H1 (cell line): Measurements from ENCODE around the gene CDC5L. TPM values are rescaled to one million over a fixed set of nuclear protein-coding genes. Genes with fewer than 3 reads are reported as not detected.

Experiments used
- CTCF ChIA-PET: fragments of 300-600 bp; sonication (Branson Sonifier 250); formaldehyde crosslinking; loops from one replicate; lab custom pipeline; 2021; ENCODE audit not compliant: partially characterized antibody; lab: Charles Lee
- POLR2A ChIA-PET: fragments of 300-600 bp; sonication (Branson Sonifier 250); formaldehyde crosslinking; loops from one replicate; lab custom pipeline; 2021; ENCODE audit warnings: inconsistent platforms; ENCODE audit not compliant: partially characterized antibody; lab: Charles Lee
- DNase-seq, 2 experiments: peaks; one replicate each; pipeline versions ENCODE4 v3.0.0 to v3.0.0-alpha.2; 2010 to 2022; ENCODE audit warnings: low spot score in 2 of 2, low read depth in 1 of 2, mixed read lengths in 1 of 2
- FAIRE-seq: peaks from 2 replicates; lab custom pipeline; 2011; peaks lifted over from hg19 to GRCh38; lab: Jason Lieb, UNC
- H2AFZ ChIP-seq: 2 replicates; pipeline ENCODE4 v1.8.1; 2012; ENCODE audit warnings: low read length, inconsistent platforms
- H2AK5ac ChIP-seq: 2 replicates; pipeline ENCODE4 v1.6.1; 2013; ENCODE audit warnings: low read depth, low read length
- H2BK120ac ChIP-seq: replicated peaks from 2 replicates; pipeline ENCODE3; 2013; ENCODE audit warnings: low read depth, low read length, inconsistent platforms
- H2BK12ac ChIP-seq: 2 replicates; pipeline ENCODE4 v1.6.1; 2013; ENCODE audit warnings: low read depth, low read length
- H2BK15ac ChIP-seq: 2 replicates; pipeline ENCODE4 v1.6.1; 2013; ENCODE audit warnings: low read length
- H2BK20ac ChIP-seq: 2 replicates; pipeline ENCODE4 v1.6.1; 2013; ENCODE audit warnings: low read length
- H2BK5ac ChIP-seq: 2 replicates; pipeline ENCODE4 v1.6.1; 2013; ENCODE audit warnings: low read depth, low read length
- H3K14ac ChIP-seq: 2 replicates; pipeline ENCODE4 v1.6.1; 2013; ENCODE audit warnings: inconsistent platforms; ENCODE audit not compliant: insufficient read length
- H3K18ac ChIP-seq: 2 replicates; pipeline ENCODE4 v1.6.1; 2013; ENCODE audit warnings: low read length; ENCODE audit errors: extremely low read depth
- H3K23ac ChIP-seq: 2 replicates; pipeline ENCODE4 v1.6.1; 2013; ENCODE audit warnings: inconsistent platforms; ENCODE audit not compliant: insufficient read length
- H3K23me2 ChIP-seq: 2 replicates; pipeline ENCODE4 v1.6.1; 2013; ENCODE audit warnings: low read depth, low read length
- H3K27ac ChIP-seq: 2 replicates; pipeline ENCODE4 v1.6.1; 2011; ENCODE audit warnings: low read depth, low read length, inconsistent platforms
- H3K27me3 ChIP-seq, 4 experiments: replicated peaks in 1 of 4; 1 replicate in 1 of 4; 2 replicates in 3 of 4; pipeline versions ENCODE4 v1.6.1 to v1.8.1; 2011 to 2013; ENCODE audit warnings: low read length in 3 of 4, mild to moderate bottlenecking in 3 of 4, inconsistent platforms in 2 of 4, mixed read lengths in 2 of 4, moderate library complexity in 1 of 4; ENCODE audit not compliant: control insufficient read depth in 3 of 4, insufficient read depth in 3 of 4; ENCODE audit errors: extremely low read depth in 1 of 4
- H3K36me3 ChIP-seq, 4 experiments: 2 replicates each; pipeline versions ENCODE4 v1.6.1 to v1.8.1; 2011 to 2013; ENCODE audit warnings: mild to moderate bottlenecking in 4 of 4, low read length in 3 of 4, moderate library complexity in 2 of 4, control low read depth in 1 of 4, inconsistent platforms in 1 of 4; ENCODE audit not compliant: insufficient read depth in 4 of 4, control insufficient read depth in 2 of 4
- H3K4ac ChIP-seq: replicated peaks from 2 replicates; pipeline ENCODE3; 2013; ENCODE audit warnings: low read length, low read depth, mixed read lengths, inconsistent platforms; ENCODE audit not compliant: insufficient read length
- H3K4me1 ChIP-seq, 4 experiments: replicated peaks in 1 of 4; 1 replicate in 1 of 4; 2 replicates in 3 of 4; pipeline versions ENCODE4 v1.6.1 to v1.8.1; 2011 to 2013; ENCODE audit warnings: low read length in 3 of 4, inconsistent platforms in 2 of 4, mixed read lengths in 1 of 4; ENCODE audit not compliant: insufficient read depth in 4 of 4, control insufficient read depth in 3 of 4
- H3K4me2 ChIP-seq, 2 experiments: 2 replicates each; pipeline versions ENCODE4 v1.6.1 to v1.8.1; 2011 to 2013; ENCODE audit warnings: low read depth in 2 of 2, low read length in 2 of 2, control low read depth in 1 of 2, inconsistent platforms in 1 of 2, mild to moderate bottlenecking in 1 of 2; ENCODE audit not compliant: insufficient read depth in 1 of 2
- H3K4me3 ChIP-seq, 4 experiments: fragments of 200-600, 300-600 bp in 1 of 4; sonication (generic), shearing (Covaris generic), sonication (Bioruptor Twin) in 1 of 4; 2 replicates each; pipeline versions ENCODE4 v1.5.1 to v1.8.1; 2011 to 2016; ENCODE audit warnings: low read length in 4 of 4, low read depth in 3 of 4, control low read depth in 2 of 4, inconsistent platforms in 2 of 4, mild to moderate bottlenecking in 2 of 4, mixed read lengths in 1 of 4, moderate library complexity in 1 of 4; ENCODE audit not compliant: insufficient read depth in 2 of 4; ENCODE audit errors: extremely low read depth in 1 of 4
- H3K56ac ChIP-seq: replicated peaks from 2 replicates; pipeline ENCODE3; 2013; ENCODE audit warnings: low read depth, mild to moderate bottlenecking, mixed read lengths, low read length, inconsistent platforms; ENCODE audit not compliant: insufficient read length
- H3K79me1 ChIP-seq: 2 replicates; pipeline ENCODE4 v1.6.1; 2013; ENCODE audit warnings: low read depth, low read length, control low read depth
- H3K79me2 ChIP-seq, 2 experiments: 2 replicates each; pipeline versions ENCODE4 v1.6.1 to v1.8.1; 2012 to 2013; ENCODE audit warnings: low read length in 2 of 2, mild to moderate bottlenecking in 2 of 2, inconsistent platforms in 1 of 2; ENCODE audit not compliant: insufficient read depth in 2 of 2, control insufficient read depth in 1 of 2
- H3K9ac ChIP-seq, 4 experiments: replicated peaks in 1 of 4; 1 replicate in 1 of 4; 2 replicates in 3 of 4; pipeline versions ENCODE4 v1.6.1 to v1.8.1; 2011 to 2013; ENCODE audit warnings: low read depth in 3 of 4, low read length in 3 of 4, control low read depth in 2 of 4, mild to moderate bottlenecking in 2 of 4, moderate library complexity in 2 of 4, inconsistent platforms in 1 of 4; ENCODE audit errors: extremely low read depth in 1 of 4
- H3K9me3 ChIP-seq, 2 experiments: 2 replicates each; pipeline versions ENCODE4 v1.6.1 to v1.8.1; 2012 to 2013; ENCODE audit warnings: mild to moderate bottlenecking in 2 of 2, moderate library complexity in 2 of 2, control low read depth in 1 of 2, inconsistent platforms in 1 of 2, low read depth in 1 of 2, low read length in 1 of 2, mixed read lengths in 1 of 2; ENCODE audit not compliant: insufficient read depth in 2 of 2
- H4K20me1 ChIP-seq, 2 experiments: replicated peaks in 1 of 2; 2 replicates each; pipeline versions ENCODE3 to v1.8.1; 2011 to 2013; ENCODE audit warnings: inconsistent platforms in 2 of 2, low read length in 2 of 2, mild to moderate bottlenecking in 1 of 2; ENCODE audit not compliant: insufficient read depth in 2 of 2, control insufficient read depth in 1 of 2
- H4K5ac ChIP-seq: 2 replicates; pipeline ENCODE4 v1.6.1; 2013; ENCODE audit warnings: low read length, low read depth, mixed read lengths, inconsistent platforms; ENCODE audit not compliant: insufficient read length
- H4K8ac ChIP-seq: 2 replicates; pipeline ENCODE4 v1.8.0; 2013; ENCODE audit warnings: mild to moderate bottlenecking, moderate library complexity, low read length, inconsistent platforms; ENCODE audit not compliant: insufficient read depth; ENCODE audit errors: extremely low read depth
- H4K91ac ChIP-seq: replicated peaks from 2 replicates; pipeline ENCODE3; 2013; ENCODE audit warnings: low read length, mixed read lengths, inconsistent platforms; ENCODE audit not compliant: insufficient read length
- BRCA1 ChIP-seq: IDR thresholded peaks from 2 replicates; pipeline ENCODE4 v1.6.1; 2012; ENCODE audit warnings: low read depth, low read length, improper control_type of control experiment
- MAFK ChIP-seq: IDR thresholded peaks from 2 replicates; pipeline ENCODE4 v1.6.1; 2012; ENCODE audit warnings: low read depth, mild to moderate bottlenecking, improper control_type of control experiment, low read length
- WGBS, 2 experiments: shearing (Covaris generic) in 1 of 2; methylation state at CpG; one replicate each; pipeline versions ENCODE4 v1.1.6 to v1.1.7; 2013 to 2015; ENCODE audit warnings: low lambda C conversion rate in 2 of 2, mixed read lengths in 2 of 2, inconsistent platforms in 1 of 2, low coverage in 1 of 2, missing lambda C conversion rate in 1 of 2; ENCODE audit not compliant: insufficient replicate concordance in 2 of 2, insufficient coverage in 1 of 2, insufficient read length in 1 of 2; ENCODE audit errors: extremely low coverage in 1 of 2, missing lambda C conversion rate in 1 of 2; 5-methylcytosine and 5-hydroxymethylcytosine counted together
- polyA plus RNA-seq, 7 experiments: library from polyadenylated mRNA; depleted of rRNA in 3 of 7; stranded (reverse) in 5 of 7; unstranded in 2 of 7; fragments of >200 nt in 5 of 7; fragments of 200-250 nt in 2 of 7; gene quantifications; 1 replicate in 5 of 7; 2 replicates in 1 of 7; 4 replicates in 1 of 7; pipeline versions ENCODE4 v1.2.1 to v1.2.3, GENCODE V29; 2011 to 2013; ENCODE audit warnings: missing spikeins in 2 of 7, mixed read lengths in 2 of 7
- total RNA-seq: library from RNA; stranded (reverse); fragmentation: NEBNext Ultra II Directional; extraction: Animal tissue kit (Norgen Biotek cat#: 25700); gene quantifications from 2 replicates; pipeline ENCODE4 v1.2.1, GENCODE V29; 2021

Gene CDC5L
- total and polyA plus RNA-seq, 2 of the 8 experiments (the other 6 are each of a cell fraction or from before 2014, with no cell fraction given) = 8.4 to 32.8 TPM

DNA sequence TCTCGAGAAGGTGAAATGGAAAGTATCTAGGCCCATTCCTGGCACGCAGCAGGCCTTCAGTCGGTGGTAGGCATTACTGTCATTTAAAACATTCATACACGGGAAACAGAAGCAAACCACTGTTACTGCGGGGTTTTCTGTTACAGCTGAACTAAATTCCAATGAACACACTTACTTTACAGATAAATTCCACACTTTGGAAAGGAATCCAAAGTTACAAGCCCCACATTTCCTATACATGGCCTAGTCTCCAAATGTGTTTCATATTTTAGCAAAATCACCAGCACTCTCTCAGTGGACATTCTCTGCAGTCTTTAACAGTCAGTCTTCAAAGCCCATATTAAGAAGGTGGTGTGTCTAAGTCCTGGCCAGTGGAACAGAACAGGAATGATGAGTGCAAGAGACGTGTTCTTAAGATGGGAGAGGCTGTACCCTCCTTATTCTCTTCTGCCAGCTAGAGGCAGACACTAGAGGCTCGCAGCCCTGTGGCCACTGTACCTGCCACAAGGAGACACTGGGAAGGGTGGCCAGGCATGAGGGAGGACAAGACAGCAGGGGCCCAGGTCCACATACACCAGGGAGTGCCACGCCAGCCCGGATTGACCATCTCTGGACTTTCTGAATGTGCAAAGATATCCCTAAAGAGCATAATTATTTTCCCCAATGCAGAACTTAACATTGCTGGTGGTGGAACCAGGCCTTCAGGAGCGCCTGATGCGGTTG is 76.4 kb downstream of the CDC5L start:
- ChIA-PET CTCF (interaction anchor here (1.0 to 1.7 kb wide), 3 partner anchors 8 to 12 kb away, joined by 3 to 9 read pairs (median 4); no protein-coding TSS in a partner anchor), POLR2A (interaction anchor here (0.9 kb wide), 1 partner anchor 12 kb away, joined by 4 read pairs; no protein-coding TSS in a partner anchor)
- Histone ChIP-seq H3K9me3 (no peaks in the 10 kb centered on the region), H3K4me2 (no peak overlapping the region), H3K79me2 (no peaks in the 10 kb centered on the region), H4K5ac (no peak overlapping the region), H2AK5ac (no peak overlapping the region), H2BK20ac (no peak overlapping the region), H3K56ac (no peak overlapping the region), H4K8ac (no peak overlapping the region; the same call in 1 of the 2 replicates), H2BK12ac (no peak overlapping the region), H2BK120ac (no peak overlapping the region), H3K23ac (no peak overlapping the region), H3K18ac (no peak overlapping the region), H3K27ac (no peak overlapping the region), H4K91ac (no peak overlapping the region), H3K9ac (no peak overlapping the region), H3K79me1 (no peaks in the 10 kb centered on the region), H2BK5ac (no peak overlapping the region), H4K20me1 (no peaks in the 10 kb centered on the region), H3K4ac (no peak overlapping the region), H3K23me2 (no peaks in the 10 kb centered on the region), H3K4me1 (no peaks in the 10 kb centered on the region), H2BK15ac (no peak overlapping the region), H2AFZ (no peak overlapping the region), H3K14ac (no peak overlapping the region), H3K4me3 (no peak overlapping the region), H3K36me3 (no peaks in the 10 kb centered on the region), H3K27me3 (no peaks in the 10 kb centered on the region; a peak in 1 of 7 replicates)
- DNase-seq (no peak), FAIRE-seq (no peak)
- 89% methylated on average over 11 of the region's 11 CpGs; no CpG with 5 or more reads in 1 of the 2 experiments for whole genome bisulfite sequencing, 2 experiments
- TF ChIP-seq MAFK = no peak
- TF ChIP-seq BRCA1 = no peak
